GM12872 (cell line): Measurements from ENCODE around the gene ATF6.

Experiments used
- CTCF ChIP-seq: IDR thresholded peaks from 3 replicates; pipeline ENCODE4 v1.5.1; 2011; ENCODE audit warnings: low read depth, mild to moderate bottlenecking, low read length, moderate library complexity; ENCODE audit not compliant: insufficient read depth

The ATF6 gene

GRCh38 chr1:161768986-161769672 is 3.0 kb downstream of the ATF6 start:
- TF ChIP-seq CTCF, result no peak

DNA sequence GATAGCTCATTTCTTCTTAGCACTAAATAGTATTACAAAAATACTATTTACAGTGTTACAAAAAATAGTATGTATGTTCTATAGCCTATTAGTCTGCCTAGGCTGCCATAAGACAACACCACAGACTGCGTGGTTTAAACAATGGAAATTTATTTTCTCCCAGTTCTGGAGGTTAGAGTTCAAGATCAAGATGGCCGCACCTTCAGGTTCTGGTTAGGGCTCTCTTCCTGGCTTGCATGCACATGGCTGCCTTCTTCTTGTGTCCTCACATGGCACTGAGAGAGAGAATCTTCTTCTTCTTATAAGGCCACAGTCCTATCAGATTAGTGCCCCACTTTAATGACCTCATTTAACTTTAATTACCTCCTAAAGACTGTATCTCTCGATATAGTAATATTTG is 4.1 kb downstream of the ATF6 start:
- TF ChIP-seq CTCF, result no peak

- TF ChIP-seq CTCF, result no peak
These were observed 5.0 kb downstream of the ATF6 start for GRCh38 chr1:161771161-161771560.

DNA sequence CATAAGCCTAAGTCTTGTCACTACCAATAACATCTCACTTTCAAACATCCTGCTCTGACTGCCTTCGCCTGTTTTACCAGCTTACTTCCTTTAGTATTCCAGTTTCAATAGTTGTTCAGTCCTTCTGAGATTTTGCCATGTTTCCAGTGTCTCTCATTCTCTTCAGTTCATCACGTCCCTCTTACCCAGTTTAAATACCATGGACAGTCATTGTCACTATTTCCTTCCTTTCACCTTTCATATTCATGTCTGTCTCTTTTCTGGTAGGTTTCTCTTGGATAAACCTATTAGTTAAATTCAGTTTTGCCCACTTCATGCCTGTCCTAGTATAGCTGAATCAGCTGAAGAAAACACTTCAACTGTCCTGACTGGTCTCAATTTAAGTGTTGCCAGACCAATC is 5.9 kb downstream of the ATF6 start:
- TF ChIP-seq CTCF, result no peak

DNA sequence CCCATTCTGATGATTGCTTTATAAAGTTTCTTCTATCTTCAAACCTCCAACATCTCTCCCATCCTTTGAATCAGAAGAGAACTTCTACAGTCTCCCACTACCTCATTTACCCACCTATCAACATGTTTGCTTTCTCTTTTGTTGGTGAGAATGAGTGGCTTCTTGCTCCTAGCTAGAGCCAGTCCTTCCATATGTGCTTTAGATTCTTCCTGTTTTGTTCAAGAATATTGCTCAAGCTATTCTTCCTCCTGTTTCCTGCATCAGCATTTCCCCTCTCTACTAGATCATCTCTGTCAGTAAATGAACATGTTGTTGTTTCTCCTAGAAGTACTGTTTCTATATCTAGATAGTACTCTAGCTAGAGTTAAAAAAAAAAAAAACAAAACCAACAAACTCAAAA is 6.3 kb downstream of the ATF6 start:
- no peak for TF ChIP-seq CTCF

GRCh38 chr1:161773791-161774190 is 7.7 kb downstream of the ATF6 start:
- TF ChIP-seq CTCF, result no peak

GRCh38 chr1:161777261-161777660 is 11.1 kb downstream of the ATF6 start:
- no peak for TF ChIP-seq CTCF
